Measurements from ENCODE around the gene C14orf132. TPM values are rescaled to one million over a fixed set of nuclear protein-coding genes. Genes with fewer than 3 reads are reported as not detected.
A peak's percentile ranks its signal among the peaks of the same experiment; 100 is the strongest.

The C14orf132 gene
- total RNA-seq, 1 experiment from 2014 or later: 3.0 TPM

- Histone ChIP-seq H3K4me1 (replicated peaks) (no peaks in the 10 kb centered on the region), H3K4me3 (no peak overlapping the region), H3K27me3 (replicated peaks) (no peaks in the 10 kb centered on the region; the same call in 1 of the 2 replicates), H3K9me3 (replicated peaks) (no peaks in the 10 kb centered on the region), H3K36me3 (no peaks in the 10 kb centered on the region), H3K27ac (no peak overlapping the region)
- no peak for DNase-seq (ENCODE audit: low read depth in 1 of 2, low spot score in 2 of 2)
Observed at GRCh38 chr14:96029089-96029645, 10.0 kb upstream of the C14orf132 start.

GRCh38 chr14:96030108-96030760 lies 8.9 kb upstream of the C14orf132 start:
- Histone ChIP-seq H3K27ac (no peak overlapping the region), H3K4me3 (no peak overlapping the region), H3K9me3 (replicated peaks) (no peaks in the 10 kb centered on the region), H3K36me3 (no peaks in the 10 kb centered on the region), H3K27me3 (replicated peaks) (no peaks in the 10 kb centered on the region; the same call in 1 of the 2 replicates), H3K4me1 (replicated peaks) (no peaks in the 10 kb centered on the region)
- DNase-seq (ENCODE audit: low read depth in 1 of 2, low spot score in 2 of 2): no peak

GRCh38 chr14:96031691-96032090 lies 7.5 kb upstream of the C14orf132 start:
- Histone ChIP-seq H3K36me3 (no peaks in the 10 kb centered on the region), H3K4me3 (no peak overlapping the region), H3K27me3 (replicated peaks) (0 out of 2 replicates have a peak, but pooled peaks cover 3% of the 10 kb centered on the region), H3K9me3 (replicated peaks) (no peaks in the 10 kb centered on the region), H3K27ac (no peak overlapping the region), H3K4me1 (replicated peaks) (no peaks in the 10 kb centered on the region)
- no peak for DNase-seq (ENCODE audit: low read depth in 1 of 2, low spot score in 2 of 2)

GRCh38 chr14:96035456-96035855 lies 3.7 kb upstream of the C14orf132 start:
- H3K4me3 ChIP-seq: no peak overlapping the region
- DNase-seq (ENCODE audit: low read depth in 1 of 2, low spot score in 2 of 2): no peak
- H3K27me3 ChIP-seq (replicated peaks): peaks cover 17% of the 10 kb centered on the region
- H3K9me3 ChIP-seq (replicated peaks): no peaks in the 10 kb centered on the region
- peaks cover 13% of the 10 kb centered on the region for H3K4me1 ChIP-seq (replicated peaks)
- H3K27ac ChIP-seq: no peak overlapping the region
- no peaks in the 10 kb centered on the region for H3K36me3 ChIP-seq

- H3K9me3 ChIP-seq (replicated peaks): no peaks in the 10 kb centered on the region
- peaks cover 17% of the 10 kb centered on the region for H3K4me1 ChIP-seq (replicated peaks)
- H3K27me3 ChIP-seq (replicated peaks): peaks cover 17% of the 10 kb centered on the region
- H3K4me3 ChIP-seq: no peak overlapping the region
- no peak overlapping the region for H3K27ac ChIP-seq
- H3K36me3 ChIP-seq: no peaks in the 10 kb centered on the region
- peak in 1 of 2 experiments; percentile 41 for DNase-seq (ENCODE audit: low read depth in 1 of 2, low spot score in 2 of 2)
Observed at GRCh38 chr14:96037891-96038557, 1.1 kb upstream of the C14orf132 start.

- Histone ChIP-seq H3K27me3 (replicated peaks) (peaks cover 17% of the 10 kb centered on the region), H3K36me3 (no peaks in the 10 kb centered on the region), H3K4me3 (no peak overlapping the region), H3K27ac (no peak overlapping the region), H3K9me3 (replicated peaks) (no peaks in the 10 kb centered on the region), H3K4me1 (replicated peaks) (peaks cover 17% of the 10 kb centered on the region)
- no peak for DNase-seq (ENCODE audit: low read depth in 1 of 2, low spot score in 2 of 2)
Observed at GRCh38 chr14:96038558-96038919, 623 bp upstream of the C14orf132 start.

GRCh38 chr14:96039633-96040311 lies 610 bp downstream of the C14orf132 start:
- Histone ChIP-seq H3K4me1 (replicated peaks) (peaks cover 17% of the 10 kb centered on the region), H3K9me3 (replicated peaks) (no peaks in the 10 kb centered on the region), H3K27ac (no peak overlapping the region), H3K27me3 (replicated peaks) (peaks cover 17% of the 10 kb centered on the region), H3K36me3 (no peaks in the 10 kb centered on the region), H3K4me3 (peak overlapping the region; percentile 62)
- DNase-seq (ENCODE audit: low read depth in 1 of 2, low spot score in 2 of 2): peak; percentile 34 to 43

GRCh38 chr14:96040828-96041371 lies 1.7 kb downstream of the C14orf132 start:
- no peak overlapping the region for H3K4me3 ChIP-seq

GRCh38 chr14:96042248-96042930 lies 3.2 kb downstream of the C14orf132 start:
- Histone ChIP-seq H3K4me3 (no peak overlapping the region), H3K27ac (no peak overlapping the region), H3K4me1 (replicated peaks) (peaks cover 17% of the 10 kb centered on the region), H3K9me3 (replicated peaks) (no peaks in the 10 kb centered on the region), H3K27me3 (replicated peaks) (peaks cover 7% of the 10 kb centered on the region), H3K36me3 (no peaks in the 10 kb centered on the region)
- DNase-seq (ENCODE audit: low read depth in 1 of 2, low spot score in 2 of 2): no peak

More at GRCh38 chr14:96040828-96041371, 1.7 kb downstream of the C14orf132 start:
- no peak overlapping the region for H3K27ac ChIP-seq
- H3K9me3 ChIP-seq (replicated peaks): no peaks in the 10 kb centered on the region
- H3K4me1 ChIP-seq (replicated peaks): peaks cover 17% of the 10 kb centered on the region
- DNase-seq (ENCODE audit: low read depth in 1 of 2, low spot score in 2 of 2): no peak
- H3K36me3 ChIP-seq: no peaks in the 10 kb centered on the region
- H3K27me3 ChIP-seq (replicated peaks): peaks cover 13% of the 10 kb centered on the region

GRCh38 chr14:96046630-96047029 lies 7.5 kb downstream of the C14orf132 start:
- Histone ChIP-seq H3K4me3 (no peak overlapping the region), H3K9me3 (replicated peaks) (no peaks in the 10 kb centered on the region), H3K27me3 (replicated peaks) (no peaks in the 10 kb centered on the region), H3K36me3 (no peaks in the 10 kb centered on the region), H3K4me1 (replicated peaks) (no peaks in the 10 kb centered on the region), H3K27ac (no peak overlapping the region)
- DNase-seq (ENCODE audit: low read depth in 1 of 2, low spot score in 2 of 2): no peak

GRCh38 chr14:96047101-96047500 lies 7.9 kb downstream of the C14orf132 start:
- DNase-seq (ENCODE audit: low read depth in 1 of 2, low spot score in 2 of 2): no peak
- H3K4me3 ChIP-seq: no peak overlapping the region

GRCh38 chr14:96049932-96050331 lies 10.8 kb downstream of the C14orf132 start:
- no peaks in the 10 kb centered on the region for H3K9me3 ChIP-seq (replicated peaks)
- no peaks in the 10 kb centered on the region; the same call in 1 of the 2 replicates for H3K4me1 ChIP-seq (replicated peaks)
- DNase-seq (ENCODE audit: low read depth in 1 of 2, low spot score in 2 of 2): no peak
- H3K4me3 ChIP-seq: no peak overlapping the region
- no peaks in the 10 kb centered on the region for H3K27me3 ChIP-seq (replicated peaks)
- no peak overlapping the region for H3K27ac ChIP-seq
- no peaks in the 10 kb centered on the region for H3K36me3 ChIP-seq

More at GRCh38 chr14:96047101-96047500, 7.9 kb downstream of the C14orf132 start:
- Histone ChIP-seq H3K36me3 (no peaks in the 10 kb centered on the region), H3K4me1 (replicated peaks) (no peaks in the 10 kb centered on the region), H3K27ac (no peak overlapping the region), H3K9me3 (replicated peaks) (no peaks in the 10 kb centered on the region), H3K27me3 (replicated peaks) (no peaks in the 10 kb centered on the region)

GRCh38 chr14:96050482-96050881 lies 11.3 kb downstream of the C14orf132 start:
- no peak overlapping the region for H3K4me3 ChIP-seq
- no peaks in the 10 kb centered on the region for H3K9me3 ChIP-seq (replicated peaks)
- H3K27ac ChIP-seq: no peak overlapping the region
- DNase-seq (ENCODE audit: low read depth in 1 of 2, low spot score in 2 of 2): peak in 1 of 2 experiments; percentile 9
- H3K36me3 ChIP-seq: no peaks in the 10 kb centered on the region
- no peaks in the 10 kb centered on the region for H3K27me3 ChIP-seq (replicated peaks)
- no peaks in the 10 kb centered on the region; the same call in 1 of the 2 replicates for H3K4me1 ChIP-seq (replicated peaks)

Measured in SJSA1 (cell line).